ENCODE results near the gene ELL.

Gene ELL

GRCh38 chr19:18439910-18440237 lies 82.0 kb downstream of the ELL start:
- Histone ChIP-seq H4K91ac (ENCODE audit: low read length) (no peak overlapping the region), H3K27me3 (ENCODE audit: control insufficient read depth in 1 of 2, insufficient read depth in 1 of 2, low read length in 2 of 2) (no peaks in the 10 kb centered on the region), H3K4me1 (ENCODE audit: control insufficient read depth, insufficient read depth, low read depth, low read length) (peaks cover 55% of the 10 kb centered on the region), H2AFZ (ENCODE audit: low read depth, low read length) (no peak overlapping the region), H3K9ac (ENCODE audit: low read length) (no peak overlapping the region), H2BK120ac (ENCODE audit: low read depth, low read length) (no peak overlapping the region), H3K14ac (ENCODE audit: low read length in 2 of 2) (no peak overlapping the region), H3K27ac (ENCODE audit: low read length, poor library complexity, severe bottlenecking) (peak overlapping the region; percentile 63), H3K36me3 (ENCODE audit: control insufficient read depth in 1 of 2, insufficient read depth in 2 of 2, low read depth in 1 of 2, low read length in 2 of 2) (peaks cover 29 to 66% of the 10 kb centered on the region in 2 experiments), H2BK12ac (ENCODE audit: low read length in 2 of 2) (peak overlapping the region in 1 of 2 experiments; percentile 73), H2AK5ac (ENCODE audit: low read length, severe bottlenecking) (no peak overlapping the region), H2BK15ac (ENCODE audit: low read depth, poor library complexity, severe bottlenecking) (peak overlapping the region; percentile 9), H3K9me3 (ENCODE audit: control insufficient read depth, low read length) (no peaks in the 10 kb centered on the region), H3K4ac (ENCODE audit: low read depth in 1 of 2, low read length in 2 of 2) (no peak overlapping the region), H3K23ac (ENCODE audit: low read length in 2 of 2) (no peak overlapping the region), H3K79me1 (replicated peaks; ENCODE audit: low read length, poor library complexity, severe bottlenecking) (peaks cover 18% of the 10 kb centered on the region), H2BK5ac (ENCODE audit: low read depth, low read length, poor library complexity, severe bottlenecking) (no peak overlapping the region), H3K18ac (ENCODE audit: low read depth in 1 of 2, low read length in 2 of 2) (no peak overlapping the region), H4K8ac (ENCODE audit: low read length) (no peak overlapping the region), H3K4me2 (ENCODE audit: low read length, poor library complexity, severe bottlenecking) (no peak overlapping the region), H3K4me3 (ENCODE audit: insufficient read depth in 1 of 2, low read depth in 1 of 2, low read length in 2 of 2) (no peak overlapping the region)
- DNase-seq = no peak
- 92% methylated on average over 8 of the region's 9 CpGs for WGBS

GRCh38 chr19:18439025-18439909 lies 82.6 kb downstream of the ELL start:
- Histone ChIP-seq H3K36me3 (ENCODE audit: control insufficient read depth in 1 of 2, insufficient read depth in 2 of 2, low read depth in 1 of 2, low read length in 2 of 2) (peaks cover 23 to 66% of the 10 kb centered on the region in 2 experiments), H3K9me3 (ENCODE audit: control insufficient read depth, low read length) (no peaks in the 10 kb centered on the region), H3K23ac (ENCODE audit: low read length in 2 of 2) (peak overlapping the region in 1 of 2 experiments; percentile 60), H2AK5ac (ENCODE audit: low read length, severe bottlenecking) (peak overlapping the region; percentile 46), H3K14ac (ENCODE audit: low read length in 2 of 2) (no peak overlapping the region), H3K79me1 (replicated peaks; ENCODE audit: low read length, poor library complexity, severe bottlenecking) (peaks cover 17% of the 10 kb centered on the region), H4K8ac (ENCODE audit: low read length) (no peak overlapping the region), H2BK12ac (ENCODE audit: low read length in 2 of 2) (peak overlapping the region in 1 of 2 experiments; percentile 29), H3K4ac (ENCODE audit: low read depth in 1 of 2, low read length in 2 of 2) (peak overlapping the region in 1 of 2 experiments; percentile 19), H3K9ac (ENCODE audit: low read length) (no peak overlapping the region), H3K4me2 (ENCODE audit: low read length, poor library complexity, severe bottlenecking) (no peak overlapping the region), H2AFZ (ENCODE audit: low read depth, low read length) (no peak overlapping the region), H3K27me3 (ENCODE audit: control insufficient read depth in 1 of 2, insufficient read depth in 1 of 2, low read length in 2 of 2) (no peaks in the 10 kb centered on the region), H3K18ac (ENCODE audit: low read depth in 1 of 2, low read length in 2 of 2) (peak overlapping the region in 1 of 2 experiments; percentile 92), H2BK120ac (ENCODE audit: low read depth, low read length) (no peak overlapping the region), H2BK5ac (ENCODE audit: low read depth, low read length, poor library complexity, severe bottlenecking) (peak overlapping the region; percentile 39), H3K4me1 (ENCODE audit: control insufficient read depth, insufficient read depth, low read depth, low read length) (peaks cover 60% of the 10 kb centered on the region), H2BK15ac (ENCODE audit: low read depth, poor library complexity, severe bottlenecking) (no peak overlapping the region), H4K91ac (ENCODE audit: low read length) (no peak overlapping the region), H3K27ac (ENCODE audit: low read length, poor library complexity, severe bottlenecking) (peak overlapping the region; percentile 63), H3K4me3 (ENCODE audit: insufficient read depth in 1 of 2, low read depth in 1 of 2, low read length in 2 of 2) (no peak overlapping the region)
- WGBS = 54% methylated on average over 13 of the region's 13 CpGs
- peak; percentile 63 for DNase-seq

GRCh38 chr19:18438331-18439024 lies 83.4 kb downstream of the ELL start:
- 28% methylated on average over 23 of the region's 24 CpGs for WGBS
- H4K8ac ChIP-seq (ENCODE audit: low read length) = peak overlapping the region; percentile 66

More at GRCh38 chr19:18438331-18439024, 83.4 kb downstream of the ELL start:
- peak overlapping the region; percentile 55 to 92 for H3K18ac ChIP-seq (ENCODE audit: low read depth in 1 of 2, low read length in 2 of 2)
- peak overlapping the region; percentile 45 for H3K9ac ChIP-seq (ENCODE audit: low read length)
- no peak overlapping the region for H2BK15ac ChIP-seq (ENCODE audit: low read depth, poor library complexity, severe bottlenecking)
- peak overlapping the region in 1 of 2 experiments; percentile 48 for H3K23ac ChIP-seq (ENCODE audit: low read length in 2 of 2)
- no peak overlapping the region for H2AFZ ChIP-seq (ENCODE audit: low read depth, low read length)
- H3K36me3 ChIP-seq (ENCODE audit: control insufficient read depth in 1 of 2, insufficient read depth in 2 of 2, low read depth in 1 of 2, low read length in 2 of 2) = peaks cover 15 to 58% of the 10 kb centered on the region in 2 experiments
- H3K9me3 ChIP-seq (ENCODE audit: control insufficient read depth, low read length) = no peaks in the 10 kb centered on the region
- no peak overlapping the region for H3K4me3 ChIP-seq (ENCODE audit: insufficient read depth in 1 of 2, low read depth in 1 of 2, low read length in 2 of 2)
- peaks cover 11% of the 10 kb centered on the region for H3K79me1 ChIP-seq (replicated peaks; ENCODE audit: low read length, poor library complexity, severe bottlenecking)
- peak overlapping the region; percentile 56 for H2BK120ac ChIP-seq (ENCODE audit: low read depth, low read length)
- peak overlapping the region; percentile 39 for H2BK5ac ChIP-seq (ENCODE audit: low read depth, low read length, poor library complexity, severe bottlenecking)
- peak; percentile 74 for DNase-seq
- peak overlapping the region in 1 of 2 experiments; percentile 76 for H3K14ac ChIP-seq (ENCODE audit: low read length in 2 of 2)
- peak overlapping the region; percentile 68 to 69 for H3K4ac ChIP-seq (ENCODE audit: low read depth in 1 of 2, low read length in 2 of 2)
- peak overlapping the region; percentile 91 for H4K91ac ChIP-seq (ENCODE audit: low read length)
- H3K4me2 ChIP-seq (ENCODE audit: low read length, poor library complexity, severe bottlenecking) = peak overlapping the region; percentile 46
- H3K4me1 ChIP-seq (ENCODE audit: control insufficient read depth, insufficient read depth, low read depth, low read length) = peaks cover 62% of the 10 kb centered on the region
- H3K27me3 ChIP-seq (ENCODE audit: control insufficient read depth in 1 of 2, insufficient read depth in 1 of 2, low read length in 2 of 2) = no peaks in the 10 kb centered on the region
- peak overlapping the region; percentile 63 for H3K27ac ChIP-seq (ENCODE audit: low read length, poor library complexity, severe bottlenecking)
- peak overlapping the region in 1 of 2 experiments; percentile 19 for H2BK12ac ChIP-seq (ENCODE audit: low read length in 2 of 2)
- peak overlapping the region; percentile 16 for H2AK5ac ChIP-seq (ENCODE audit: low read length, severe bottlenecking)
